Measurements from ENCODE around the gene VCPKMT.
A peak's percentile ranks its signal among the peaks of the same experiment; 100 is the strongest.

VCPKMT gene

GRCh38 chr14:50060871-50061663 lies 55.3 kb downstream of the VCPKMT start:
- Histone ChIP-seq H3K4me3 (peak overlapping the region; percentile 15), H3K27ac (peak overlapping the region; percentile 77 to 79)
- peak; percentile 84 for DNase-seq (ENCODE audit: low spot score)
- TF ChIP-seq CTCF (IDR thresholded peaks at IDR 0.05) = no peak

- no peak for DNase-seq (ENCODE audit: low spot score)
- TF ChIP-seq CTCF (IDR thresholded peaks at IDR 0.05) = no peak
- Histone ChIP-seq H3K4me3 (no peak overlapping the region), H3K27ac (peak overlapping the region; percentile 77 to 79)
Measured at GRCh38 chr14:50059763-50060616, 56.4 kb downstream of the VCPKMT start.
